Osteocyte (in vitro differentiated cells): Measurements from ENCODE around the gene NPSR1. TPM values are rescaled to one million over a fixed set of nuclear protein-coding genes. Genes with fewer than 3 reads are reported as not detected.

Experiments
- DNase-seq: peaks from one replicate; pipeline ENCODE4 v3.0.0; 2021; ENCODE audit warnings: mixed read lengths; ENCODE audit not compliant: unreplicated experiment; ENCODE audit errors: extremely low spot score
- H3K27ac Mint-ChIP-seq: one replicate; pipeline ENCODE4 v1.8.0; 2021; ENCODE audit warnings: mild to moderate bottlenecking, mixed read lengths; ENCODE audit not compliant: unreplicated experiment
- H3K27me3 Mint-ChIP-seq: one replicate; pipeline ENCODE4 v1.8.0; 2021; ENCODE audit warnings: mixed read lengths; ENCODE audit not compliant: unreplicated experiment
- H3K36me3 Mint-ChIP-seq: one replicate; pipeline ENCODE4 v1.8.0; 2021; ENCODE audit warnings: mixed read lengths; ENCODE audit not compliant: unreplicated experiment
- H3K4me1 Mint-ChIP-seq: one replicate; pipeline ENCODE4 v1.8.0; 2021; ENCODE audit warnings: mixed read lengths; ENCODE audit not compliant: unreplicated experiment
- H3K4me3 Mint-ChIP-seq: one replicate; pipeline ENCODE4 v1.8.0; 2021; ENCODE audit warnings: mild to moderate bottlenecking, moderate library complexity, mixed read lengths; ENCODE audit not compliant: unreplicated experiment
- H3K9me3 Mint-ChIP-seq: one replicate; pipeline ENCODE4 v1.8.0; 2021; ENCODE audit warnings: mixed read lengths; ENCODE audit not compliant: unreplicated experiment
- CTCF ChIP-seq: fragments of 200-600 bp; sonication (generic); IDR thresholded peaks from 2 replicates; pipeline ENCODE4 v1.5.0; 2021; ENCODE audit warnings: antibody characterized with exemption, mild to moderate bottlenecking, moderate library complexity
- total RNA-seq: library from RNA; stranded (reverse); gene quantifications from 2 replicates; pipeline ENCODE4 v1.2.1, GENCODE V29; 2021

NPSR1 gene
- total RNA-seq, 1 donor from 2014 or later, result not detected

GRCh38 chr7:34756025-34756437 is 98.0 kb downstream of the NPSR1 start:
- Mint-ChIP-seq H3K4me1 (no peaks in the 10 kb centered on the region), H3K9me3 (no peaks in the 10 kb centered on the region), H3K36me3 (no peaks in the 10 kb centered on the region), H3K4me3 (no peak overlapping the region), H3K27ac (no peak overlapping the region), H3K27me3 (peaks cover 18% of the 10 kb centered on the region)
- DNase-seq, result no peak
- no peak for TF ChIP-seq CTCF

- no peak overlapping the region for H3K27ac Mint-ChIP-seq
- H3K36me3 Mint-ChIP-seq, result no peaks in the 10 kb centered on the region
- H3K27me3 Mint-ChIP-seq, result peaks cover 22% of the 10 kb centered on the region
- H3K4me1 Mint-ChIP-seq, result no peaks in the 10 kb centered on the region
- no peak overlapping the region for H3K4me3 Mint-ChIP-seq
- no peak for TF ChIP-seq CTCF
- no peak for DNase-seq
- no peaks in the 10 kb centered on the region for H3K9me3 Mint-ChIP-seq
These were observed 98.7 kb downstream of the NPSR1 start for GRCh38 chr7:34756691-34757090.

GRCh38 chr7:34757570-34758110 is 99.6 kb downstream of the NPSR1 start:
- TF ChIP-seq CTCF, result no peak
- Mint-ChIP-seq H3K27me3 (peaks cover 24% of the 10 kb centered on the region), H3K9me3 (no peaks in the 10 kb centered on the region), H3K27ac (no peak overlapping the region), H3K36me3 (no peaks in the 10 kb centered on the region), H3K4me1 (no peaks in the 10 kb centered on the region), H3K4me3 (no peak overlapping the region)
- no peak for DNase-seq

GRCh38 chr7:34758111-34758601 is 100.1 kb downstream of the NPSR1 start:
- no peak for TF ChIP-seq CTCF
- no peaks in the 10 kb centered on the region for H3K4me1 Mint-ChIP-seq
- H3K36me3 Mint-ChIP-seq, result no peaks in the 10 kb centered on the region
- H3K9me3 Mint-ChIP-seq, result no peaks in the 10 kb centered on the region
- no peak overlapping the region for H3K4me3 Mint-ChIP-seq
- no peak overlapping the region for H3K27ac Mint-ChIP-seq
- no peak for DNase-seq
- H3K27me3 Mint-ChIP-seq, result peaks cover 25% of the 10 kb centered on the region

GRCh38 chr7:34759477-34760125 is 101.6 kb downstream of the NPSR1 start:
- peaks cover 29% of the 10 kb centered on the region for H3K27me3 Mint-ChIP-seq
- no peak overlapping the region for H3K27ac Mint-ChIP-seq
- no peaks in the 10 kb centered on the region for H3K9me3 Mint-ChIP-seq
- no peak overlapping the region for H3K4me3 Mint-ChIP-seq
- H3K4me1 Mint-ChIP-seq, result no peaks in the 10 kb centered on the region
- peak; percentile 63 for TF ChIP-seq CTCF
- DNase-seq, result no peak
- H3K36me3 Mint-ChIP-seq, result no peaks in the 10 kb centered on the region
